Measurements from ENCODE around the gene MYO1G.

MYO1G gene

GRCh38 chr7:44982970-44983369 lies 4.2 kb upstream of the MYO1G start:
- no peak overlapping the region for H3K9ac ChIP-seq (ENCODE audit: low read length in 5 of 5)
- no peak overlapping the region for H3K27ac ChIP-seq (ENCODE audit: low read depth, low read length)
- H3K4me1 ChIP-seq (ENCODE audit: control insufficient read depth in 5 of 5, insufficient read depth in 5 of 5, low read length in 5 of 5) = peaks cover 6 to 67% (median 57%) of the 10 kb centered on the region in 5 donors
- no peaks in the 10 kb centered on the region for H3K27me3 ChIP-seq (ENCODE audit: control insufficient read depth in 5 of 5, insufficient read depth in 4 of 5, low read length in 5 of 5)
- H3K9me3 ChIP-seq (ENCODE audit: control insufficient read depth in 5 of 5, low read length in 5 of 5) = no peaks in the 10 kb centered on the region
- peaks cover 5 to 53% (median 46%) of the 10 kb centered on the region in 5 donors for H3K36me3 ChIP-seq (ENCODE audit: control insufficient read depth in 5 of 5, insufficient read depth in 5 of 5, low read length in 5 of 5)
- no peak overlapping the region for H3K4me3 ChIP-seq (ENCODE audit: low read depth in 1 of 5, low read length in 5 of 5)

- Histone ChIP-seq H3K27me3 (ENCODE audit: control insufficient read depth in 5 of 5, insufficient read depth in 4 of 5, low read length in 5 of 5) (no peaks in the 10 kb centered on the region), H3K9ac (ENCODE audit: low read length in 5 of 5) (no peak overlapping the region), H3K36me3 (ENCODE audit: control insufficient read depth in 5 of 5, insufficient read depth in 5 of 5, low read length in 5 of 5) (peaks cover 5 to 53% (median 46%) of the 10 kb centered on the region in 5 donors), H3K4me3 (ENCODE audit: low read depth in 1 of 5, low read length in 5 of 5) (no peak overlapping the region), H3K27ac (ENCODE audit: low read depth, low read length) (no peak overlapping the region), H3K9me3 (ENCODE audit: control insufficient read depth in 5 of 5, low read length in 5 of 5) (no peaks in the 10 kb centered on the region), H3K4me1 (ENCODE audit: control insufficient read depth in 5 of 5, insufficient read depth in 5 of 5, low read length in 5 of 5) (peaks cover 6 to 68% (median 60%) of the 10 kb centered on the region in 5 donors)
Observed at GRCh38 chr7:44982535-44982923, 3.7 kb upstream of the MYO1G start.

- Histone ChIP-seq H3K9me3 (ENCODE audit: control insufficient read depth in 5 of 5, low read length in 5 of 5) (no peaks in the 10 kb centered on the region), H3K36me3 (ENCODE audit: control insufficient read depth in 5 of 5, insufficient read depth in 5 of 5, low read length in 5 of 5) (peaks cover 5 to 53% (median 46%) of the 10 kb centered on the region in 5 donors), H3K27me3 (ENCODE audit: control insufficient read depth in 5 of 5, insufficient read depth in 4 of 5, low read length in 5 of 5) (no peaks in the 10 kb centered on the region), H3K9ac (ENCODE audit: low read length in 5 of 5) (no peak overlapping the region), H3K27ac (ENCODE audit: low read depth, low read length) (peak overlapping the region; percentile 25), H3K4me1 (ENCODE audit: control insufficient read depth in 5 of 5, insufficient read depth in 5 of 5, low read length in 5 of 5) (peaks cover 6 to 64% (median 50%) of the 10 kb centered on the region in 5 donors), H3K4me3 (ENCODE audit: low read depth in 1 of 5, low read length in 5 of 5) (no peak overlapping the region)
Observed at GRCh38 chr7:44981035-44981706, 2.4 kb upstream of the MYO1G start.

GRCh38 chr7:44980393-44981034 lies 1.7 kb upstream of the MYO1G start:
- peaks cover 5 to 57% (median 48%) of the 10 kb centered on the region in 5 donors for H3K36me3 ChIP-seq (ENCODE audit: control insufficient read depth in 5 of 5, insufficient read depth in 5 of 5, low read length in 5 of 5)
- peak overlapping the region; percentile 25 for H3K27ac ChIP-seq (ENCODE audit: low read depth, low read length)
- H3K9me3 ChIP-seq (ENCODE audit: control insufficient read depth in 5 of 5, low read length in 5 of 5) = no peaks in the 10 kb centered on the region
- no peaks in the 10 kb centered on the region for H3K27me3 ChIP-seq (ENCODE audit: control insufficient read depth in 5 of 5, insufficient read depth in 4 of 5, low read length in 5 of 5)
- no peak overlapping the region for H3K4me3 ChIP-seq (ENCODE audit: low read depth in 1 of 5, low read length in 5 of 5)
- peaks cover 3 to 57% (median 43%) of the 10 kb centered on the region in 5 donors for H3K4me1 ChIP-seq (ENCODE audit: control insufficient read depth in 5 of 5, insufficient read depth in 5 of 5, low read length in 5 of 5)
- H3K9ac ChIP-seq (ENCODE audit: low read length in 5 of 5) = no peak overlapping the region

- Histone ChIP-seq H3K9ac (ENCODE audit: low read length in 5 of 5) (peak overlapping the region in 1 of 5 donors; percentile 38), H3K36me3 (ENCODE audit: control insufficient read depth in 5 of 5, insufficient read depth in 5 of 5, low read length in 5 of 5) (peaks cover 5 to 58% (median 49%) of the 10 kb centered on the region in 5 donors), H3K4me1 (ENCODE audit: control insufficient read depth in 5 of 5, insufficient read depth in 5 of 5, low read length in 5 of 5) (peaks cover 3 to 49% (median 37%) of the 10 kb centered on the region in 5 donors), H3K9me3 (ENCODE audit: control insufficient read depth in 5 of 5, low read length in 5 of 5) (no peaks in the 10 kb centered on the region), H3K4me3 (ENCODE audit: low read depth in 1 of 5, low read length in 5 of 5) (no peak overlapping the region), H3K27me3 (ENCODE audit: control insufficient read depth in 5 of 5, insufficient read depth in 4 of 5, low read length in 5 of 5) (no peaks in the 10 kb centered on the region), H3K27ac (ENCODE audit: low read depth, low read length) (no peak overlapping the region)
Observed at GRCh38 chr7:44979481-44980392, 922 bp upstream of the MYO1G start.

- no peaks in the 10 kb centered on the region for H3K27me3 ChIP-seq (ENCODE audit: control insufficient read depth in 5 of 5, insufficient read depth in 4 of 5, low read length in 5 of 5)
- H3K9me3 ChIP-seq (ENCODE audit: control insufficient read depth in 5 of 5, low read length in 5 of 5) = no peaks in the 10 kb centered on the region
- peak overlapping the region in 2 of 5 donors; percentile 18 to 33 for H3K9ac ChIP-seq (ENCODE audit: low read length in 5 of 5)
- peaks cover 5 to 40% (median 31%) of the 10 kb centered on the region in 5 donors for H3K36me3 ChIP-seq (ENCODE audit: control insufficient read depth in 5 of 5, insufficient read depth in 5 of 5, low read length in 5 of 5)
- H3K4me1 ChIP-seq (ENCODE audit: control insufficient read depth in 5 of 5, insufficient read depth in 5 of 5, low read length in 5 of 5) = peaks cover 3 to 44% (median 29%) of the 10 kb centered on the region in 5 donors
- peak overlapping the region in 2 of 5 donors; percentile 13 to 48 for H3K4me3 ChIP-seq (ENCODE audit: low read depth in 1 of 5, low read length in 5 of 5)
- H3K27ac ChIP-seq (ENCODE audit: low read depth, low read length) = no peak overlapping the region
Observed at GRCh38 chr7:44977959-44978335, 868 bp downstream of the MYO1G start.

GRCh38 chr7:44977304-44977958 lies 1.4 kb downstream of the MYO1G start:
- Histone ChIP-seq H3K9me3 (ENCODE audit: control insufficient read depth in 5 of 5, low read length in 5 of 5) (no peaks in the 10 kb centered on the region), H3K4me1 (ENCODE audit: control insufficient read depth in 5 of 5, insufficient read depth in 5 of 5, low read length in 5 of 5) (peaks cover 3 to 44% (median 29%) of the 10 kb centered on the region in 5 donors), H3K27ac (ENCODE audit: low read depth, low read length) (no peak overlapping the region), H3K4me3 (ENCODE audit: low read depth in 1 of 5, low read length in 5 of 5) (peak overlapping the region in 2 of 5 donors; percentile 13 to 48), H3K27me3 (ENCODE audit: control insufficient read depth in 5 of 5, insufficient read depth in 4 of 5, low read length in 5 of 5) (no peaks in the 10 kb centered on the region), H3K36me3 (ENCODE audit: control insufficient read depth in 5 of 5, insufficient read depth in 5 of 5, low read length in 5 of 5) (peaks cover under 1 to 35% (median 27%) of the 10 kb centered on the region in 5 donors), H3K9ac (ENCODE audit: low read length in 5 of 5) (peak overlapping the region in 3 of 5 donors; percentile 18 to 48 (median 47))

GRCh38 chr7:44976746-44977196 lies 2.0 kb downstream of the MYO1G start:
- H3K9me3 ChIP-seq (ENCODE audit: control insufficient read depth in 5 of 5, low read length in 5 of 5) = no peaks in the 10 kb centered on the region
- peak overlapping the region in 2 of 5 donors; percentile 47 to 48 for H3K9ac ChIP-seq (ENCODE audit: low read length in 5 of 5)
- H3K27ac ChIP-seq (ENCODE audit: low read depth, low read length) = no peak overlapping the region
- peaks cover 3 to 44% (median 29%) of the 10 kb centered on the region in 5 donors for H3K4me1 ChIP-seq (ENCODE audit: control insufficient read depth in 5 of 5, insufficient read depth in 5 of 5, low read length in 5 of 5)
- no peaks in the 10 kb centered on the region for H3K27me3 ChIP-seq (ENCODE audit: control insufficient read depth in 5 of 5, insufficient read depth in 4 of 5, low read length in 5 of 5)
- peaks cover 0 to 33% (median 23%) of the 10 kb centered on the region in 5 donors for H3K36me3 ChIP-seq (ENCODE audit: control insufficient read depth in 5 of 5, insufficient read depth in 5 of 5, low read length in 5 of 5)
- peak overlapping the region in 1 of 5 donors; percentile 18 for H3K4me3 ChIP-seq (ENCODE audit: low read depth in 1 of 5, low read length in 5 of 5)

- peak overlapping the region in 1 of 5 donors; percentile 40 for H3K9ac ChIP-seq (ENCODE audit: low read length in 5 of 5)
- H3K9me3 ChIP-seq (ENCODE audit: control insufficient read depth in 5 of 5, low read length in 5 of 5) = no peaks in the 10 kb centered on the region
- peaks cover 0 to 28% (median 19%) of the 10 kb centered on the region in 5 donors for H3K36me3 ChIP-seq (ENCODE audit: control insufficient read depth in 5 of 5, insufficient read depth in 5 of 5, low read length in 5 of 5)
- H3K4me3 ChIP-seq (ENCODE audit: low read depth in 1 of 5, low read length in 5 of 5) = no peak overlapping the region
- H3K4me1 ChIP-seq (ENCODE audit: control insufficient read depth in 5 of 5, insufficient read depth in 5 of 5, low read length in 5 of 5) = peaks cover 3 to 43% (median 29%) of the 10 kb centered on the region in 5 donors
- H3K27ac ChIP-seq (ENCODE audit: low read depth, low read length) = no peak overlapping the region
- no peaks in the 10 kb centered on the region for H3K27me3 ChIP-seq (ENCODE audit: control insufficient read depth in 5 of 5, insufficient read depth in 4 of 5, low read length in 5 of 5)
Observed at GRCh38 chr7:44976040-44976745, 2.6 kb downstream of the MYO1G start.
